HepG2 (cell line): ENCODE measurements around the gene FCRLA. TPM values are rescaled to one million over a fixed set of nuclear protein-coding genes. Genes with fewer than 3 reads are reported as not detected.

Experiments
- AHR ChIP-seq: IDR thresholded peaks from 2 replicates; pipeline ENCODE4 v1.6.1; 2018; ENCODE audit warnings: missing genetic modification reagents, missing compliant biosample characterization
- ATF2 ChIP-seq: sonication (generic); formaldehyde crosslinking; IDR thresholded peaks from 2 replicates; pipeline ENCODE4 v1.4.0; 2020; ENCODE audit warnings: missing genetic modification reagents
- CAMTA2 ChIP-seq: sonication (generic); formaldehyde crosslinking; IDR thresholded peaks from 2 replicates; pipeline ENCODE4 v1.4.0; 2020; ENCODE audit warnings: mild to moderate bottlenecking, missing genetic modification reagents, borderline replicate concordance
- DMTF1 ChIP-seq: sonication (generic); formaldehyde crosslinking; IDR thresholded peaks from 2 replicates; pipeline ENCODE4 v1.4.0; 2020; ENCODE audit warnings: mild to moderate bottlenecking, missing genetic modification reagents
- HBP1 ChIP-seq: IDR thresholded peaks from 2 replicates; pipeline ENCODE4 v1.6.1; 2016; ENCODE audit warnings: low read depth, control low read depth
- NR2F2 ChIP-seq: IDR thresholded peaks from 2 replicates; pipeline ENCODE4 v1.6.1; 2012; ENCODE audit warnings: low read depth, inconsistent platforms, borderline replicate concordance
- RAD51 ChIP-seq: fragments of 450-650 bp; IDR thresholded peaks from 2 replicates; pipeline ENCODE4 v1.6.1; 2016; ENCODE audit warnings: borderline replicate concordance
- RELA ChIP-seq: sonication (generic); formaldehyde crosslinking; IDR thresholded peaks from 2 replicates; pipeline ENCODE4 v1.4.0; 2020; ENCODE audit warnings: missing genetic modification reagents
- SIX4 ChIP-seq: sonication (generic); formaldehyde crosslinking; IDR thresholded peaks from 2 replicates; pipeline ENCODE4 v1.4.0; 2020; ENCODE audit warnings: missing genetic modification reagents
- THAP9 ChIP-seq: sonication (generic); formaldehyde crosslinking; IDR thresholded peaks from 2 replicates; pipeline ENCODE4; 2020; ENCODE audit warnings: missing genetic modification reagents, mild to moderate bottlenecking, borderline replicate concordance
- XRCC5 ChIP-seq: fragments of 200-400 bp; formaldehyde crosslinking; optimal IDR thresholded peaks from 2 replicates; pipeline ENCODE3; 2017; ENCODE audit warnings: mild to moderate bottlenecking, low read length
- ZNF180 ChIP-seq: sonication (generic); formaldehyde crosslinking; IDR thresholded peaks from 2 replicates; pipeline ENCODE4 v1.4.0; 2020; ENCODE audit warnings: low read depth, missing genetic modification reagents, borderline replicate concordance
- ZNF225 ChIP-seq: sonication (generic); formaldehyde crosslinking; IDR thresholded peaks from 2 replicates; pipeline ENCODE4 v1.4.0; 2020; ENCODE audit warnings: mild to moderate bottlenecking, missing genetic modification reagents
- ZNF256 ChIP-seq: sonication (generic); formaldehyde crosslinking; conservative IDR thresholded peaks from 2 replicates; pipeline ENCODE4 v1.4.0; 2020; ENCODE audit warnings: missing genetic modification reagents
- ZNF430 ChIP-seq: sonication (generic); formaldehyde crosslinking; IDR thresholded peaks from 2 replicates; pipeline ENCODE4 v1.9.0; 2021; ENCODE audit warnings: mild to moderate bottlenecking, missing genetic modification reagents
- ZNF570 ChIP-seq: sonication (generic); formaldehyde crosslinking; IDR thresholded peaks from 2 replicates; pipeline ENCODE4 v1.4.0; 2020; ENCODE audit warnings: mild to moderate bottlenecking, missing genetic modification reagents, borderline replicate concordance
- ZNF784 ChIP-seq: sonication (generic); formaldehyde crosslinking; IDR thresholded peaks from 2 replicates; pipeline ENCODE4 v1.5.1; 2020; ENCODE audit warnings: missing genetic modification reagents, mild to moderate bottlenecking, borderline replicate concordance
- ZNF816 ChIP-seq: sonication (generic); formaldehyde crosslinking; IDR thresholded peaks from 2 replicates; pipeline ENCODE4 v1.8.0; 2022; ENCODE audit warnings: missing genetic modification reagents, mild to moderate bottlenecking, borderline replicate concordance
- ZNF879 ChIP-seq: sonication (generic); formaldehyde crosslinking; IDR thresholded peaks from 2 replicates; pipeline ENCODE4 v1.8.1; 2023; ENCODE audit warnings: missing genetic modification reagents
- ZSCAN31 ChIP-seq: sonication (generic); formaldehyde crosslinking; IDR thresholded peaks from 2 replicates; pipeline ENCODE4 v1.5.0; 2020; ENCODE audit warnings: low read depth, mild to moderate bottlenecking, missing genetic modification reagents
- polyA plus RNA-seq, 8 experiments: library from polyadenylated mRNA; depleted of rRNA in 3 of 8; stranded (reverse) in 7 of 8; unstranded in 1 of 8; fragments of >200 nt; fragmentation: Illumina TruSeq in 4 of 8; extraction: Trizol in 4 of 8; gene quantifications; 2 replicates each; pipeline versions ENCODE4 v1.2.1 to v1.2.3, GENCODE V29; 2011 to 2016; ENCODE audit warnings: low read depth in 4 of 8, missing spikeins in 1 of 8, mixed read lengths in 1 of 8; ENCODE audit not compliant: insufficient read depth in 1 of 8
- total RNA-seq, 5 experiments: library from RNA; depleted of rRNA; stranded (reverse); fragments of >200 nt; fragmentation: Illumina TruSeq; extraction: Trizol; gene quantifications; 2 replicates each; pipeline ENCODE4 v1.2.3, GENCODE V29; 2016; ENCODE audit warnings: low read depth in 1 of 5

FCRLA gene
- total and polyA plus RNA-seq, 2 of the 13 experiments (the other 11 are each of a cell fraction or from before 2014, with no cell fraction given), result not detected

- TF ChIP-seq XRCC5 (peak; percentile 52), AHR (CRISPR knock-in tag) (no peak), CAMTA2 (CRISPR knock-in tag) (0 out of 2 replicates have a peak, but pooled peaks have one; percentile 67), ZNF816 (CRISPR knock-in tag) (no peak), RELA (CRISPR knock-in tag) (no peak), THAP9 (CRISPR knock-in tag) (peak; percentile 99), DMTF1 (CRISPR knock-in tag) (no peak), ZNF180 (CRISPR knock-in tag) (no peak), ZNF570 (CRISPR knock-in tag) (no peak), SIX4 (CRISPR knock-in tag) (0 out of 2 replicates have a peak, but pooled peaks have one; percentile 10), RAD51 (no peak), ZSCAN31 (CRISPR knock-in tag) (peak; percentile 91; the same call in 1 of the 2 replicates), ZNF225 (CRISPR knock-in tag) (peak; percentile 76; the same call in 1 of the 2 replicates), ZNF784 (CRISPR knock-in tag) (peak; percentile 36; the same call in 1 of the 2 replicates), ZNF879 (CRISPR knock-in tag) (no peak), NR2F2 (peak; percentile 26; the same call in 1 of the 2 replicates), HBP1 (CRISPR knock-in tag) (peak; percentile 99), ZNF430 (peak; percentile 52; the same call in 1 of the 2 replicates), ZNF256 (CRISPR knock-in tag) (no peak; the same call in 1 of the 2 replicates), ATF2 (CRISPR knock-in tag) (0 out of 2 replicates have a peak, but pooled peaks have one; percentile 21)
These were observed 42.7 kb downstream of the FCRLA start, which contains the start of gene DUSP12 (continued) for GRCh38 chr1:161749509-161750407.
